H7 (cell line): ENCODE data around the gene CCNL2. TPM values are rescaled to one million over a fixed set of nuclear protein-coding genes. Genes with fewer than 3 reads are reported as not detected.
"Not testable (repeated sequence)": the region's sequence is repeated elsewhere in the genome, so short reads cannot be mapped to it uniquely, and the experiment has no call there.

Experiments
- DNase-seq: peaks from one replicate; pipeline ENCODE4 v3.0.0; 2012
- H3K27me3 ChIP-seq: 2 replicates; pipeline ENCODE4 v1.6.0; 2011; ENCODE audit warnings: mild to moderate bottlenecking, low read length; ENCODE audit not compliant: control insufficient read depth, insufficient read depth
- H3K36me3 ChIP-seq: replicated peaks from 2 replicates; pipeline ENCODE4 v1.5.1; 2011; ENCODE audit warnings: low read length; ENCODE audit not compliant: control insufficient read depth, insufficient read depth
- H3K4me3 ChIP-seq: 2 replicates; pipeline ENCODE4 v1.5.1; 2011; ENCODE audit warnings: low read depth, mild to moderate bottlenecking, control low read depth, low read length, moderate library complexity; ENCODE audit not compliant: insufficient read depth
- total RNA-seq: library from RNA; depleted of rRNA; stranded (reverse); fragments of >200 nt; shearing (Covaris generic); gene quantifications from 2 replicates; pipeline ENCODE4 v1.2.3, GENCODE V29; 2014

CCNL2 gene
- total RNA-seq, 1 experiment from 2014 or later = 147 TPM

DNA sequence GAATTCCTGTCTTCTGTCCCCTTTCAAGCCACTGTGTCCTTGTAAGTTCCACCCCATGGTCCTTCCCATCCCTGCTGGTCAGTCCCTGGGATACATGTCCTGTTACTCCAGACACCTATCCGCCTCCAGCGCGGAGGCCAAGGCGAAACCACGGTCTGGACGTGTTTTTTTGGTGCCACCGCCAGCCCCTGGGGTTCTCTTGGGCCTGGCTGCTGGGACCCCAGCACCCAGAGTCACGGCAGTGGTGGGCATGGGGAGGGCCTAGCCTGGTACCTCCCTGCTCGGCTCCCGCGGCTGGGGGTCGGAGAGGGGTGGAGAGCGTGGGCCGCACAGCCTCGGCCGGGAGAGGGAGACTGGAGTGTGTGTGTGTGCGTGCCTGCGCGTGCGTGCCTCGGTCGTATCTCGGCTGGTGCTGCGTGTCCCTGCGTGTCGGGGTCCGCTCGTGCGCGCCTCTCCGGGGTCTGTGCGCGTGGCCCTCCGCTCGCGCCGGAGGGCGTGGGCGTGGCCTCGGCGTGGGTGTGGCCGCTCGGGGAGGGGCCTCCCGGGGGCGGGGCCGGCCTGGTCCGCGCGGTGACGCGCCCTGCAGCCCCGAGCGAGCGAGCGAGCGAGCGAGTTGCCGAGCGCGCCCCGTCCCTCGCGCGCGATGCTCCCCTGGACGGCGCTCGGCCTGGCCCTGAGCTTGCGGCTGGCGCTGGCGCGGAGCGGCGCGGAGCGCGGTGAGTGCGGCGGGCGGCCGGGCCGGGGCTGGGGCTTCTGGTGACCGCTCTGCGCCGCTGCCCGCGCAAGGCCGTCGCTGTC is 36.2 kb upstream of the CCNL2 start, which contains the start of gene VWA1:
Gene VWA1 (plus strand): TSS at position 585 of the 798 bp plus-strand sequence. CDS start 59 bp downstream, at position 644.
- no peaks in the 10 kb centered on the region for H3K36me3 ChIP-seq
- peak; percentile 99 for DNase-seq
- H3K27me3 ChIP-seq = peaks cover 5% of the 10 kb centered on the region; the same call in 1 of the 2 replicates
- peak within 1 kb of the TSS; percentile 76 for H3K4me3 ChIP-seq

DNA sequence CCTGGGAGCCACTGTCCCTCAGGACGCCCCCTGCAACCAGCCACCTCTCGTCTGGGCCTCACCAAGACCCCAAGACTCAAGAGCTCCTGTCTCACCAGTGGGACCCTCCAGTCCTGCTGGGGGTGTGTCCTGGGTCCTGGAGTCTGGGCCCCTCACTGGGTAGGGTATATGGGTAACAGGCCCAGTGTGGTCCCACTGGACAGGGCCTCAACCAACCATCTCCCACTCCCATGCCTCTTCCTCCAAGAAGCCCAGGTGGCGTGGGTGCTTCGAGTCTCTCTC is 35.6 kb upstream of the CCNL2 start:
- Histone ChIP-seq H3K4me3 (peak overlapping the region; percentile 76), H3K36me3 (no peaks in the 10 kb centered on the region), H3K27me3 (peaks cover 5% of the 10 kb centered on the region; the same call in 1 of the 2 replicates)
- no peak for DNase-seq

DNA sequence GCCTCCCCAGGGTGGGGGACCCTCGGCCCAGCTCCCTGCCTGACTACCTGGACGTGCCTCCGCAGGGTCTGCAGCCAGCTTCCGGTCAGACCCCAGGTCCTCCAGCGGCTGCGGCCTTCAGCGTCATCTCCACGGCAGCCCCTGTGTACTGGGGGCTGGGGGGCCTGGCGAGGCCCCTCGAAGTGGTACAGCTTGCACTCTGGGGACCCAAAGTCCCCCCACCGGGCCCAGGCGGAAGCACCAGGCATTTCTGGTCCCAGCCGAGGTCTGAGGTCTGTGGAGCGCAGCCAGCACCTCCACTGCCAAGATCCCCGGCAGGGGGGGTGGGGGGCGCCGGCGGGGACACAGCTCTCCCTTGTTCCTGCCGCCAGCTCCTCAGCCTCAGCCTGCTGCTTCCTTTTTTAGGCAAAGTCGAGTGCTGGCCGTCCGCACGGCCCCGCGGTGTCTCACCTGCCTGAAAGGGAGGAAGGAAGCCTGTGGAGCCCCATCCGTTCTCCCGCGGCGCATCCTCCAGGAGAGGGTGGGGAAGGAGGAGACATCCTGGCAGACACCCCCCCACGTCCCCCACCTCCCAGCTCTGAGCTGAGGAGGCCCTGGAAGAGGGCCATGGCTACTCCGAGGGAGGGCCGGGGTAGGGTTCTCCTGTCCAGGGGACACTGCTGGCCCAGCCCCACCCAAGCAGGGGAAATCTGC is 35.1 kb upstream of the CCNL2 start:
- peak; percentile 93 for DNase-seq
- Histone ChIP-seq H3K27me3 (peaks cover 5% of the 10 kb centered on the region; the same call in 1 of the 2 replicates), H3K36me3 (no peaks in the 10 kb centered on the region), H3K4me3 (peak overlapping the region; percentile 5; the same call in 1 of the 2 replicates)

DNA sequence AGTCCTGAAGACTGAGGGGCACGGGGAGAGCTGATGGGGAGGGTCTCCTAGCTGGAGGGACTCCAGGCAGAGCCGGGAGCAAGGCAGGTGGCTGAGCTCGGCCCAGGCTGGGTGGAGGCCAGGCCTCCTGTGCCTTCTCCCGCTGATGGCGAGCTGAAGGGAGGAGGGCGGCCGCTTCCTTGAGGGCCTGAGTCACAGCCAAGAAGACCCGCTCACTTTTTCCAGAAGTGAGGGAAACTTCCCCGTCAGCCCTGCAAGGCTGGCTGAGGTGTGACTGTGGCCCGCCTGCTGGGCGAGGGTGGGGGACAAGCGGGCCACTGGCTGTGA is 34.6 kb upstream of the CCNL2 start:
- H3K4me3 ChIP-seq = peak overlapping the region; percentile 5; the same call in 1 of the 2 replicates
- H3K36me3 ChIP-seq = no peaks in the 10 kb centered on the region
- DNase-seq = peak; percentile 81
- peaks cover 5% of the 10 kb centered on the region; the same call in 1 of the 2 replicates for H3K27me3 ChIP-seq

DNA sequence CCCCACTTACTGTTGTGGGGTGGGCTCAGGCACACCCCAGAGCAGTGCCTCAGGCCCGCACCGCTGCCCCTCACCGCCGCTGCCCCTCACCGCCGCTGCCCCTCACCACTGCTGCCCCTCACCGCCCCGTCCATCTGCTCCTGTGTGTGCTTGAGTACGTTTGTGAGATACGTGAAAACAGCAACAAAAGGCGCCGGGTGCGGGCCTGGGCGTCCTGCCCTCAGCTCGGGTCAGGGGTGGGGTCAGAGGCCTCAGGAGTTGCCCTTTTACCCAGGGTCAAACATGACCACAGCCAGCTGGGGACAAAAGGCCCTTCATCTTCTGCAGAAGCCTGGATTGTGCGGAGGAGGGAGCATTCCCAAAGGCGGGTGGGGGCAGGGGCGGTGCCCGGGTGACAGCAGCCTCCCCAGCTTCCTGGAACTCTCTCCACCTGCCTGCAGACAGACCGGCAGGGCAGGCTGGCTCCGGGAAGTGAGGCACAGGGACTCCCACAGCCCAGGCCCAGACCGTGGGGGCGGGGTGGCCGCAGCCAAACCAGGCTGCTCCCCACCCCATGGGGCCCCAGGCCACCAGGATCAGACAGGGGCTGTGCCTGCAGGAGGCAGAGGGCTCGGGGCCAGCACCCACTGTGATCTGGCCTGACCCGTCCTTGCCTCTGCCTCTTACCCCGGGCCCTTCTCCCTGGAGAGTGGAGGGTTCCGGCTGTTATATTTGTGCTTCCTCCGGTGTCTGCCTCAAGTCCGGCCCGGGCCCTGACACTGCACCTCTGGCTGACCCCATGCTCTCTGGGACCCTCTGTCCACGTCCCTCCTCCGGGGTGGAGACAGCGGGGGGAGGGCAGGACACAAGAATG is 34.0 kb upstream of the CCNL2 start:
- Histone ChIP-seq H3K4me3 (peak overlapping the region; percentile 5; the same call in 1 of the 2 replicates), H3K36me3 (no peaks in the 10 kb centered on the region), H3K27me3 (peaks cover 5% of the 10 kb centered on the region; the same call in 1 of the 2 replicates)
- peak; percentile 91 for DNase-seq

DNA sequence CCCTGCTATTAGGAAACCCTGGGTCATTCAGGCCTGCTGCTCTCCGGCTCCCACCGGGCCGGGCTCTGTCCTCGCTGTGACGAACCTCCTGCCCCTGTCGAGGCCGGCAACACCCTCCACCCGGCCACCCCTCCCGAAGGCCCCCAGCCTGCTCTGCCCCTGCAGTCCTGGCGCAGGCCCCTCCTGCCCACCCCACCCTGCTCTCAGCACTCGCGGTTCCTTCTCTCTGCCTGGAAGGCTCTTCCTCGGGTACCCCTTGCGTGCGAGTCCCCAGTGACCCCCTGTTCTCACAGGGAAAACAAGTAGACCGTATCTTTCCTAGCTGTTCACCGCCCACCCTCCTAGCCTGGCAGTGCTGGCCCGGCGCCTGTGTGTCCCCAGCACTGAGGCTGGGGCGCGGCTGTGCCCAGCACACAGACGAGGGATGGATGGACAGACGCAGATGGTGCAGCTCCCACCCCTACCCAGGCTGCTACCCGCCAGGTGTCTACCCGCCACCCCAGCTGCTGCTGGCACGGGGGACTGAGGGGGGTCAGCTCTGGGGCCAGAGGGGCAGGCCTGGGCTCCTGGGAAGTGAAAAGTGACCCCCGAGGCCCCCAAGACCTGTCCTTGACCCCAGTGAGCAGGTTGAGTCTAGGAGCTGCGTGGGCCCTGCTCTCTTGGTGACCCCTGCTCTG is 33.3 kb upstream of the CCNL2 start:
- Histone ChIP-seq H3K4me3 (no peak overlapping the region), H3K27me3 (peaks cover 5% of the 10 kb centered on the region; the same call in 1 of the 2 replicates), H3K36me3 (no peaks in the 10 kb centered on the region)
- DNase-seq = peak; percentile 69

DNA sequence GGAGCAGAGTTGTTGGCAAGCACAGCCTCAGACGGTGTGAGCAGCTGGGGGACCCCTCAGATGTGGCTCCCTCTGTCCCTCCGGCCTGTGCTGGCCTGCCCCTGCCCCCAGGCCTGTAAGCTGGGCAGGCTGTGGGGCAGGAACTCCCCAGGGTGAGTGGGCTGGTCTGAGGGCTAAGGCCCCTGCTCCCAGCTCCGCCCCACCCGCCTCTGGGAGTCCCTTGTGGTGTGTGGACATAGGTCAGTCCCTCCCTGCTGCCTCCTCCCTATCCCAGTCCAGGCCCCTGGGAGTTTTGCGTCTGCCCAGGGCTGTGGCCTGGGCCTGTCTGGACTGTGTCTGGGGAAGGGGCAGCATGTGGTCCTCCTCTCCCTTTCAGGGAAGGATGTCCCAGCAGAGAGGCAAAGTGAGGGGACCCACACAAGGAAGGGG is 32.7 kb upstream of the CCNL2 start:
- no peak overlapping the region for H3K4me3 ChIP-seq
- peaks cover 5% of the 10 kb centered on the region; the same call in 1 of the 2 replicates for H3K27me3 ChIP-seq
- DNase-seq = peak; percentile 77
- no peaks in the 10 kb centered on the region for H3K36me3 ChIP-seq

DNA sequence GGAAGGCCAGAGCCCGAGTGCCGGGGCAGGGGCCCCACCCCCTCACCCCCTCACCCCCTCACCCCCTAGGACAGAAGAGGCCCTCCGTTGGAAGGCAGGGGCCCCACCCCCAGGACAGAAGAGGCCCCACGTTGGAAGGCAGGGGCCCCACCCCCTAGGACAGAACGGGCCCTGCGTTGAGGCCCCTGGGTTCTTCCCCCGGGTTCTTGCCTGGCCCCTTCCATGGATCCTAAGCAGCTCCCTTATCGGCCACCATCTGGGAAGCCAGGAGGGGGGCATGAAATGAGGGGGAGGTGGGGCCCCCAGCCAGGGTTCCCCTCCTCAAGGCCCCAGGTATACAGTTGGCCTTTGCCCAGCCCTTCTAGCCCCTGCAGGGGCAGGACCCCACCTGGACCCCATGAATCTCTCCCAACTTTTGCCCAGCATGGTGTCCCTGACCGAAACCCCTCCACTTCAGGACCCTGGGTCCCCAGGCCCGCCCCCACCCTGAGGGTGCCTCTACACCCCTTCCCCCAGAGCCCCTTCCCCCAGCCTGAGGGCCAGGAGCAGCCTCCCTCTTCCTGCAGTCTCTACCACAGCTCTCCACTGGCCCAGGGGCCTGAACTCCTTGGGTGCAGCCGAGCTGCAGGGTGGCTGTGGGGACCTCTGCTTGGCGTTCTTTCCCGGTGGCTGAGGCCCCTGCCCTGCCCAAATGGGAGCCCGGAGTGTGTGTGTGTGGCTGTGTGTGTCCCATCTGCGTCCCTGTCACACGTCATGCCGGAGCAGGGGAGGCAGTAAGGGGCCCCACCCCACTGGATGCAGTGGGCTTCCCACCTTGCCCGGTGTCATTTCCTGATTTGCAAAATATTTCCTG is 32.1 kb upstream of the CCNL2 start:
- Histone ChIP-seq H3K27me3 (peaks cover 3% of the 10 kb centered on the region; the same call in 1 of the 2 replicates), H3K36me3 (no peaks in the 10 kb centered on the region), H3K4me3 (no peak overlapping the region)
- DNase-seq = peak; percentile 70

DNA sequence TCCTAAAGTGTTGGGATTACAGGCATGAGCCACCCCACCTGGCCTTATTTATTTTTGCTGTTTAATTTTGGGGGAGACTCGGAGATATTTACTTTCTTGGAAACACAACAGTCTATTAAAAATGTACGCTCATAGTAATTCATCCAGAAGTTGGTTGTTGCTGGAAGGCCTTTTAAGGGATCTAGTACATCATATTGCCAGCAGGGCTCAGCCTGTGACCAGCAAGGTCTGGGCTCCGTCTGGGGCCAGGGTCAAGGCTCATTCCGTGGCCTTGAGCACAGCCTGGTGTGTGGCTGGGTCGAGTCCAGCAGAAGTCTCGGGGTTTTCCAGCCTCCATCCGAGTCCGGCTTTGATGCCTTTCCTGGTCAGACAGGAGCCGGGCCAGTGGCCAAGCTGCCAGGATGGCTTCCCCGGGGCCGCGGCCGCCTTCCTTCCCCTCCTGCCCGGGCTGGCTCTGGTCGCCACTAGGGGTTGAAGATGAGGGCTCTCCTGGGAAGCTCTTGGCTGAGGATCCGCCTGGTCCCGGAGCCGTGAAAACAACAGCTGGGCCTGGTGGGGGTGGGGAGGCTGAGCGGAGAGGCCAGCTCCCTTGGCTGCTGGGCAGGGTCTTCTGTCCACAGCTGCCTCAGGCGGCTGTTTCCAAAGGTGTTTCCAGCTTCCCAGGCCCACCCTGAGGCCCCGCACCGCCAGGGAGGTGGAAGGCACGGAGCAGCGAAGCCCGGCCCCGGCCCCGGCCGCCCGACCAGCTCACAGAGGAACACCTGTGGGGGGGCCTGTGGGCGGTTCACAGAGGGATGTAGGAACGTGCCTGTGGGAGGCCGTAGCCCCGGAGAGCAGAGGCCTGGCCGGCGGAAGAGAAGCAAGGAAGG is 31.2 kb upstream of the CCNL2 start:
- Histone ChIP-seq H3K27me3 (peaks cover 2% of the 10 kb centered on the region; the same call in 1 of the 2 replicates), H3K36me3 (no peaks in the 10 kb centered on the region), H3K4me3 (no peak overlapping the region)
- DNase-seq = peak; percentile 93

DNA sequence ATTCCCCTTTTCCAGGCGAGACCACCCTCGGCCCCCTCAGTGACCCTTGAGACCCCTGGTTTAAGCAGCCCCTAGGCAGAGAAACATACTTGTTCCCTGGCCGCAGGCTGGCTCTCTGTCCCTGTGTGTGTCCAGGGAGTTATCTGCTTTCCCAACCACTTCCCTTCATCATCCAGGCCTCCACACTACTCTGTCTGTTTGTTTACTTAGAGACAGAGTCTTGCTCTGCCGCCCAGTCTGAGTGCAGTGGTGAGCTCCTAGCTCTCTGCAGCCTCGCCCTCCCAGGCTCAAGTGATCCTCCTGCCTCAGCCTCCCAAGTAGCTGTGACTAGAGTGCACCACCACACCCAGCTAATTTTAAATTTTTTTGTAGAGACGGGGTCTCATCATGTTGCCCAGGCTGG is 30.5 kb upstream of the CCNL2 start:
- H3K27me3 ChIP-seq = no peaks in the 10 kb centered on the region

DNA sequence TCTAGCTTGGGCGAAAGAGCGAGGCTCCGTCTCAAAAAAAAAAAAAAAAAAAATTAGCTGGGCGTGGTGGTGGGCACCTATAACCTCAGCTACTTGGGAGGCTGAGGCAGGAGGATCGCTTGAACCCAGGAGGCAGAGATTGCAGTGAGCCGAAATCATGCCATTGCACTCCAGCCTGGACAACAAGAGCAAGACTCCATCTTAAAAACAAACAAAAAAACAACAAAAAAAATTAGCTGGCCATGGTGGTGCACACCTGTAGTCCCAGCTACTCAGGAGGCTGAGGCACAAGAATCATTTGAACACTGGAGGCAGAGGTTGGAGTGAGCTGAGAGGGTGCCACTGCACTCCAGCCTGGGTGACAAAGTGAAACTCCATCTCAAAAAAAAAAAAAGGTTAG is 29.8 kb upstream of the CCNL2 start:
- DNase-seq = not testable (repeated sequence)

More for the DNA sequence above, 30.5 kb upstream of the CCNL2 start:
- Histone ChIP-seq H3K36me3 (no peaks in the 10 kb centered on the region), H3K4me3 (no peak overlapping the region)
- DNase-seq = peak; percentile 34

DNA sequence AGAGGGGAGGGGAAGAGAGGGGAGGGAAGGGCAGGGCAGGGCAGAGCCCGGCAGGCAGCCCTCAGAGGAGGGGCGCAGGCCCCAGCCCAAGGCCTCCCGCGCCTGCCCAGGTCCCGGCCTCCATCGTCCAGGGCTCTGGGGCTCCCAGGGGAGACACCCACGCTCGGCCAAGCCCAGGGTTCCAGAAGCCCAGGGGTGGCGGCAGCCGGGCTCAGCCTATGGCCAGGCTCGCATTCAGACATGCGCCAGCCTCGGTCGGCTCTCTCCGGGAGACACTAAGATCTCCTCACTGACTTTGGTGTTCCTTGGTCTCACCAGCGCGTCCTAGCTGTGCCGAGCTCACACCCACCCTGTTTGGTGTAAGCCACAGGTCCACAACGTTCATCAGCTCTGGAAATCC is 29.0 kb upstream of the CCNL2 start:
- Histone ChIP-seq H3K27me3 (no peaks in the 10 kb centered on the region), H3K36me3 (no peaks in the 10 kb centered on the region), H3K4me3 (no peak overlapping the region)
- peak; percentile 52 for DNase-seq

More for the DNA sequence above, 29.8 kb upstream of the CCNL2 start:
- not testable (repeated sequence) for H3K27me3 ChIP-seq, H3K4me3 ChIP-seq, H3K36me3 ChIP-seq
